Measurements from ENCODE around the gene CXCR4. TPM values are rescaled to one million over a fixed set of nuclear protein-coding genes. Genes with fewer than 3 reads are reported as not detected.

The CXCR4 gene
- total and polyA plus RNA-seq, 2 of the 4 experiments (the other 2 are of a cell fraction): not detected

GRCh38 chr2:136107051-136108033 is 10.6 kb downstream of the CXCR4 start:
- no peak overlapping the region for H4K5ac ChIP-seq (ENCODE audit: low read depth, low read length)
- no peak overlapping the region for H3K4ac ChIP-seq (ENCODE audit: low read depth, low read length)
- H3K4me2 ChIP-seq (ENCODE audit: low read depth, low read length): no peak overlapping the region
- no peak overlapping the region for H3K18ac ChIP-seq (ENCODE audit: low read depth, low read length)
- ChIA-PET POLR2A (ENCODE audit: unreplicated experiment) (no interaction called here), CTCF (interaction anchor here (1.0 kb wide), 1 partner anchor 11 kb away, joined by 4 read pairs; no protein-coding TSS in a partner anchor)
- no peak overlapping the region for H2BK120ac ChIP-seq (ENCODE audit: low read depth, low read length)
- H4K20me1 ChIP-seq (ENCODE audit: insufficient read depth, low read length): no peaks in the 10 kb centered on the region
- no peaks in the 10 kb centered on the region for H3K36me3 ChIP-seq (ENCODE audit: control insufficient read depth, insufficient read depth, low read length)
- dilution Hi-C loops (cut with HindIII; ENCODE audit: low sequenced_read_pairs, unreplicated experiment) (no loop called here), in situ Hi-C loops (cut with MboI; ENCODE audit: low sequenced_read_pairs) (no loop called here), intact Hi-C loops (cut with micrococcal nuclease) (no loop called here)
- no peak overlapping the region for H3K23ac ChIP-seq (ENCODE audit: low read depth, low read length)
- no peak overlapping the region for H4K8ac ChIP-seq (ENCODE audit: low read depth in 2 of 2, low read length in 2 of 2)
- H2BK15ac ChIP-seq (ENCODE audit: low read depth, low read length): no peak overlapping the region
- H3K14ac ChIP-seq (replicated peaks; ENCODE audit: low read depth, low read length): no peak overlapping the region
- no peak overlapping the region for H2AFZ ChIP-seq (replicated peaks; ENCODE audit: low read length, poor library complexity)
- H2BK5ac ChIP-seq (ENCODE audit: low read depth, low read length, poor library complexity, severe bottlenecking): no peak overlapping the region
- peaks cover 5% of the 10 kb centered on the region; the same call in 1 of the 2 replicates for H3K27me3 ChIP-seq (ENCODE audit: control insufficient read depth, insufficient read depth, low read length)
- no peaks in the 10 kb centered on the region for H3K9me1 ChIP-seq (ENCODE audit: insufficient read depth, low read length)
- no peak overlapping the region for H3K56ac ChIP-seq (ENCODE audit: extremely low read depth, insufficient read depth, low read length)
- H3K9ac ChIP-seq (ENCODE audit: low read depth, low read length): no peak overlapping the region
- H2BK20ac ChIP-seq (ENCODE audit: low read depth, low read length): no peak overlapping the region
- no TSS peak for BruUV-seq (replicated peaks)
- no peak overlapping the region for H4K91ac ChIP-seq (ENCODE audit: insufficient read depth, low read depth, low read length)
- TF ChIP-seq MXI1 (IDR thresholded peaks at IDR 0.05; ENCODE audit: borderline replicate concordance, low read depth, low read length) (no peak), CHD1 (IDR thresholded peaks at IDR 0.05; ENCODE audit: low read depth, low read length) (no peak), BHLHE40 (IDR thresholded peaks at IDR 0.05; ENCODE audit: low read depth, low read length) (no peak), MAZ (IDR thresholded peaks at IDR 0.05; ENCODE audit: borderline replicate concordance, low read depth, low read length) (no peak), RFX5 (IDR thresholded peaks at IDR 0.05; ENCODE audit: low read depth, low read length) (no peak), USF2 (IDR thresholded peaks at IDR 0.05; ENCODE audit: low read depth, low read length) (no peak), CEBPB (IDR thresholded peaks at IDR 0.05; ENCODE audit: low read depth, low read length) (no peak), POLR2A (IDR thresholded peaks at IDR 0.05; ENCODE audit: low read depth, low read length) (no peak), CTCF (conservative IDR thresholded peaks at IDR 0.05; ENCODE audit: low read depth, low read length) (no peak), SMC3 (IDR thresholded peaks at IDR 0.05; ENCODE audit: low read depth, low read length) (no peak), ELK1 (IDR thresholded peaks at IDR 0.05; ENCODE audit: borderline replicate concordance, low read depth, low read length) (no peak), RAD21 (IDR thresholded peaks at IDR 0.05; ENCODE audit: low read length) (no peak)
- no peak overlapping the region for H3K4me3 ChIP-seq (ENCODE audit: insufficient read depth, low read depth, low read length)
- DNase-seq: no peak
- no peak overlapping the region for H3K27ac ChIP-seq (ENCODE audit: insufficient read depth, low read length)
- no peak for ATAC-seq (ENCODE audit: low read depth)
- no peak overlapping the region for H2AK9ac ChIP-seq (replicated peaks; ENCODE audit: low read depth, low read length, poor library complexity)
- no peaks in the 10 kb centered on the region for H3K79me1 ChIP-seq (ENCODE audit: low read depth in 1 of 2, low read length in 2 of 2)
- no peaks in the 10 kb centered on the region for H3K4me1 ChIP-seq (ENCODE audit: control insufficient read depth, insufficient read depth, low read length)
- no peaks in the 10 kb centered on the region for H3K9me3 ChIP-seq (ENCODE audit: control insufficient read depth, insufficient read depth, low read length)
- no CpG with 5 or more reads among the region's 6 CpGs for WGBS, 2 experiments (ENCODE audit: extremely low coverage in 2 of 2, insufficient read length in 1 of 2)
- no peak overlapping the region for H2AK5ac ChIP-seq (ENCODE audit: low read depth, low read length)
